Activated naive CD4-positive, alpha-beta T cell treated with anti-CD3 and anti-CD28 coated beads, Interleukin-2, amount 50 U/mL, for 72 hours (primary cell): Measurements from ENCODE around the gene PCDHGB5. TPM values are rescaled to one million over a fixed set of nuclear protein-coding genes. Genes with fewer than 3 reads are reported as not detected.
"Not testable (repeated sequence)": the region's sequence is repeated elsewhere in the genome, so short reads cannot be mapped to it uniquely, and the experiment has no call there.

Source experiments
- ATAC-seq, 2 donors: fragments of 150-1000 bp; cut with Tn5 transposase; 2 replicates each; pipeline ENCODE4 v1.10.0; 2021; ENCODE audit warnings: mild to moderate bottlenecking in 2 of 2, moderate library complexity in 2 of 2
- DNase-seq, 2 donors: peaks; one replicate each; pipeline ENCODE4 v3.0.0; 2021 to 2022; ENCODE audit warnings: low spot score in 2 of 2
- H3K27ac Mint-ChIP-seq, 2 donors: one replicate each; pipeline ENCODE4 v1.8.0; 2022; ENCODE audit warnings: mild to moderate bottlenecking in 2 of 2, mixed read lengths in 2 of 2
- H3K36me3 Mint-ChIP-seq, 2 donors: one replicate each; pipeline ENCODE4 v1.8.0; 2022; ENCODE audit warnings: mixed read lengths in 2 of 2
- H3K9me3 Mint-ChIP-seq, 2 donors: one replicate each; pipeline ENCODE4 v1.8.0; 2022; ENCODE audit warnings: mixed read lengths in 2 of 2
- total RNA-seq, 2 donors: library from RNA; stranded (reverse); gene quantifications; one replicate each; pipeline ENCODE4 v1.2.3, GENCODE V29; 2022

The PCDHGB5 gene
- under 1 TPM in 1 of 2 donors, not detected in 1; 0.12 TPM for total RNA-seq

DNA sequence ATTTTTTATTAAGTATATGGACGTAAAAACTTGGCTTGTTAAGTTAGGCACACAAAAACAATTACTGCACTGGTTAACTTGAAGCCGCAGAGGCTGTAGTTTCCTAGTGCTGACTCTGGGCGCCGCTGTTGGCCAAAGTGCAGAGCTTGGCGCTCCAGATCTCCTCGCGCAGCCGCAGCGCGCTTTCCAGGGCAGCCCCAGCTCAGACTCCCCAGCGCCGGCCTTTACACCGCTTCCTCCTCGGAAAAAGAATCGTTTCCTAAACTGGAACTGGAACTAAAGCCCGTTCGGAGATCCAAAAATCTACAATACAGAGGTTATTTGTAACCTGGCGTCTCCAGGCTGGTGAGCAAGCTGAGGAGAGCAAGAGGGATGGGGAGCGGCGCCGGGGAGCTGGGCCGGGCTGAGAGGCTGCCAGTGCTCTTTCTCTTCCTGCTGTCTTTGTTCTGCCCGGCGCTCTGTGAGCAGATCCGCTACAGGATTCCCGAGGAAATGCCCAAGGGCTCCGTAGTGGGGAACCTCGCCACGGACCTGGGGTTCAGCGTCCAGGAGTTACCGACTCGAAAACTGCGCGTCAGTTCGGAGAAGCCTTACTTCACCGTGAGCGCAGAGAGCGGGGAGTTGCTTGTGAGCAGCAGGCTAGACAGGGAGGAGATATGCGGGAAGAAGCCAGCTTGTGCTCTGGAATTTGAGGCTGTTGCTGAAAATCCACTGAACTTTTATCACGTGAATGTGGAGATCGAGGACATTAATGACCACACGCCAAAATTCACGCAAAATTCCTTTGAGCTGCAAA is at the start of gene PCDHGB5:
TSS of gene PCDHGB5 (plus strand) at position 192 of the 796 bp plus-strand sequence. CDS start at position 373, 181 bp downstream.
- not testable (repeated sequence) for H3K27ac Mint-ChIP-seq, DNase-seq
- H3K36me3 Mint-ChIP-seq: peaks cover 40 to 49% of the 10 kb centered on the region in 2 donors
- ATAC-seq: peak; percentile 71 to 82
- H3K9me3 Mint-ChIP-seq: peaks cover 10 to 12% of the 10 kb centered on the region in 2 donors

DNA sequence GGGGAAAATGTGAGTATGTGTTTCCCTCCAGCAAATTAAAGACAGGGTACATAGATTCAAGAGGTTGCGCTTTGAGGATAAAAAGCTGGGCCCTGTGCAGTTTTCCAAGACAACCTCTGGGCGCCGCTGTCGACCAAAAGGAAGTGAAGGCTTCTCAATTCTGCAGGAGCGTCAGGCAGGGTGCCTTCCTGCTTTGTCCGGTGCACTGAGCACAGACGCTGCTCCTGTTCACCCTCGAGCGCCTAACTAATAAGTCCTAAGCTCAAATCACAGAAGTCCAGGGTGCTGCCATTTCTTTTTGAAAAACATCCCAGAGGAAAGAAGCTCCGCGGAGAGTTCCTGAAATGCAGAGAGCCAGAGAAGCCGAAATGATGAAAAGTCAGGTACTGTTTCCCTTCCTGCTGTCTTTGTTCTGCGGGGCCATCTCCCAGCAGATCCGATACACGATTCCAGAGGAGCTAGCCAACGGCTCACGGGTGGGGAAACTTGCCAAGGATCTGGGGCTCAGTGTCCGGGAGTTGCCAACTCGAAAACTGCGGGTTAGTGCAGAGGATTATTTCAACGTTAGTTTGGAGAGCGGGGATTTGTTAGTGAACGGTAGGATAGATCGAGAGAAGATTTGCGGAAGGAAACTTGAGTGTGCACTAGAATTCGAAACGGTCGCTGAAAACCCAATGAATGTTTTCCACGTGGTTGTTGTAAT is 47.7 kb upstream of the PCDHGB5 start, which contains the start of gene PCDHGB1:
TSS of gene PCDHGB1 (plus strand) at position 183 of the 703 bp plus-strand sequence. CDS start at position 345, 162 bp downstream.
- no peak for ATAC-seq
- H3K27ac Mint-ChIP-seq: no peak within 1 kb of the TSS
- peaks cover 19 to 30% of the 10 kb centered on the region in 2 donors for H3K9me3 Mint-ChIP-seq
- H3K36me3 Mint-ChIP-seq: peaks cover 36 to 59% of the 10 kb centered on the region in 2 donors
- no peak for DNase-seq

DNA sequence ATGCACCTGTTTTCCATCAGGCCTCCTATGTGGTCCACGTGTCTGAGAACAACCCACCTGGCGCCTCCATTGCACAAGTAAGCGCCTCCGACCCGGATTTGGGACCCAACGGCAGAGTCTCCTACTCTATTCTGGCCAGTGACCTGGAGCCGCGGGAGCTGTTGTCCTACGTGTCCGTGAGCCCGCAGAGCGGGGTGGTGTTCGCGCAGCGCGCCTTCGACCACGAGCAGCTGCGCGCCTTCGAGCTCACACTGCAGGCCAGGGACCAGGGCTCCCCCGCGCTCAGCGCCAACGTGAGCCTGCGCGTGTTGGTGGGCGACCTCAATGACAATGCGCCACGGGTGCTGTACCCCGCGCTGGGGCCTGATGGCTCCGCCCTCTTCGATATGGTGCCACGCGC is 46.2 kb upstream of the PCDHGB5 start:
- Mint-ChIP-seq H3K36me3 (peaks cover 28 to 61% of the 10 kb centered on the region in 2 donors), H3K9me3 (peaks cover 14 to 33% of the 10 kb centered on the region in 2 donors)
- no peak for ATAC-seq

DNA sequence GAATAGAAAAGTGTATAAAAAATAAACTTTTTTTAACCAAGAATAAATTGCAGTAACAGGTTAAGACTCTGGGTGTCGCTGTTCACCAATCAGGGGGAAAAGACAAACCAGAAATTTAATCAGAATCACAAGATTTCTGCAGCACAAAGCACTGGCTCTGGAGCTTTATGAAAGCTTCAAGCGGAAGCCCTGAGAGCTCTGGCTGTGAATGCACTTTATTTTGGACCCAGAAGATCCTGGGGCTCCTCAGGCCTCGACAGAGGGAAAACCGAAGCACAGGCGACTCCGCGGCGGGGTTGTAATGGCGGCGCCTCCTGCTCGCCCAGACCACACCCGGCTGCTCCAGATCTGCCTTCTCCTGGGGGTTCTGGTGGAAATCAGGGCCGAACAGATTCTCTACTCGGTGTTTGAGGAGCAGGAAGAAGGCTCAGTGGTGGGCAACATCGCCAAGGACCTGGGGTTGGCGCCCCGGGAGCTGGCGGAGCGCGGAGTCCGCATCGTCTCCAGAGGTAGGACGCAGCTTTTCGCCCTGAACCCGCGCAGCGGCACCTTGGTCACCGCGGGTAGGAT is 42.8 kb upstream of the PCDHGB5 start, which contains the start of gene PCDHGA4:
TSS of gene PCDHGA4 (plus strand) at position 122 of the 570 bp plus-strand sequence. CDS start at position 209, 87 bp downstream.
- DNase-seq: no peak
- Mint-ChIP-seq H3K27ac (no peak within 1 kb of the TSS), H3K9me3 (peaks cover 13 to 31% of the 10 kb centered on the region in 2 donors), H3K36me3 (peaks cover 29 to 67% of the 10 kb centered on the region in 2 donors)
- no peak for ATAC-seq

More for the DNA sequence above, 46.2 kb upstream of the PCDHGB5 start:
- H3K27ac Mint-ChIP-seq: no peak overlapping the region
- no peak for DNase-seq

DNA sequence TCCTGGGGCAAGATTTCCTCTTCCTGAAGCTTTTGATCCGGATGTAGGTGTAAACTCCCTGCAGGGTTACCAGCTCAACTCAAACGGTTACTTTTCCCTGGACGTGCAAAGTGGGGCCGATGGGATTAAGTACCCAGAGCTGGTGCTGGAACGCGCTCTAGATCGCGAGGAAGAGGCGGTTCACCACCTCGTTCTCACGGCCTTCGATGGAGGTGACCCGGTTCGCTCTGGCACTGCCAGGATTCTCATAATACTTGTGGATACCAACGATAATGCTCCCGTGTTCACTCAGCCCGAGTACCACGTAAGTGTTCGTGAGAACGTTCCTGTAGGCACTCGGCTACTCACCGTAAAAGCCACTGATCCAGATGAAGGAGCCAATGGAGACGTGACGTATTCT is 42.1 kb upstream of the PCDHGB5 start:
- DNase-seq: no peak
- peaks cover 29 to 67% of the 10 kb centered on the region in 2 donors for H3K36me3 Mint-ChIP-seq
- peaks cover 10 to 29% of the 10 kb centered on the region in 2 donors for H3K9me3 Mint-ChIP-seq
- no peak for ATAC-seq
- H3K27ac Mint-ChIP-seq: no peak overlapping the region

DNA sequence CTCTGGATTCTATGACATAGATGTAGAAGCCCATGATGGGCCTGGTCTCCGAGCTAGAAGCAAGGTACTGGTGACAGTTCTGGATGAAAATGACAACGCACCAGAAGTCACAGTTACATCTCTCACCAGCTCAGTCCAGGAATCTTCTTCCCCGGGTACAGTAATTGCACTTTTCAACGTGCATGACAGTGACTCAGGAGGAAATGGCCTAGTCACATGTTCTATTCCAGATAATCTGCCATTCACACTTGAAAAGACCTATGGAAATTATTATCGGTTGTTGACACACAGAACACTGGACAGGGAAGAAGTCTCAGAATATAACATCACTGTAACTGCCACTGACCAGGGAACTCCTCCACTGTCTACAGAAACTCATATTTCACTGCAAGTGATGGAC is 41.6 kb upstream of the PCDHGB5 start:
- Mint-ChIP-seq H3K27ac (no peak overlapping the region), H3K9me3 (peaks cover 15 to 33% of the 10 kb centered on the region in 2 donors), H3K36me3 (peaks cover 30 to 67% of the 10 kb centered on the region in 2 donors)
- DNase-seq (no peak), ATAC-seq (no peak)

DNA sequence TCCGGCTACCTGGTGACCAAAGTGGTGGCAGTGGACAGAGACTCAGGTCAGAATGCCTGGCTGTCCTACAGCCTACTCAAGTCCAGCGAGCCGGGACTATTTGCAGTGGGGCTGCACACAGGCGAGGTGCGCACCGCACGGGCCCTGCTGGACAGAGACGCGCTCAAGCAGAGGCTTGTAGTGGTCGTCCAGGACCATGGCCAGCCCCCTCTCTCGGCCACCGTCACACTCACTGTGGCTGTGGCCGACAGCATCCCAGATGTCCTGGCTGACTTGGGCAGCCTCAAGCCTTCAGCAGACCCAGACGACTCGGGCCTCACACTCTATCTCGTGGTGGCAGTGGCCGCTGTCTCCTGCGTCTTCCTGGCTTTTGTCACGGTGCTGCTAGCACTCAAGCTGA is 40.8 kb upstream of the PCDHGB5 start:
- no peak for ATAC-seq
- no peak for DNase-seq
- no peak overlapping the region for H3K27ac Mint-ChIP-seq
- peaks cover 36 to 68% of the 10 kb centered on the region in 2 donors for H3K36me3 Mint-ChIP-seq
- peaks cover 18 to 40% of the 10 kb centered on the region in 2 donors for H3K9me3 Mint-ChIP-seq

DNA sequence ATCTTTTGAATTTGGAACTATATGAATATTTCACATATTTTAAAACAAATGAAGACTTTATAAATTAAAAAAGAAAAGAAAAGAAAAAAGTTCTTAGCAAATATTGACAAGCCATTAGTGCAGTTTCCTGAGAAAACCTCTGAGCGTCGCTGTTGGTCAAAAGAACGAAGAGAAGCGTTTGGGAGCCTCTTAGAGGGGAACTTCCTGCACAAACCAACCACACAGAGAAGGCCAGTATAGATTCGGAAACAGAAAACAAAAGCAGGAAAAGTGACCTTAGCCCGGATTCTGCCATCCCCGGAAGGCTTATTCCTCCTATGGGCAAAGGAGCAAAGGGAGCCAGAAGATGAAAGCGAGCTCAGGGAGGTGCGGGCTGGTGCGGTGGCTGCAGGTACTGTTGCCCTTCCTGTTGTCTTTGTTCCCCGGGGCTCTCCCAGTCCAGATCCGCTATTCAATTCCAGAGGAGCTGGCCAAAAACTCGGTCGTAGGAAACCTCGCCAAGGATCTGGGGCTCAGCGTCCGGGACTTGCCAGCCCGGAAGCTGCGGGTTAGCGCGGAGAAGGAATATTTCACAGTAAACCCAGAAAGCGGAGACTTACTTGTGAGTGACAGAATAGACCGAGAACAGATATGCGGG is 37.8 kb upstream of the PCDHGB5 start, which contains the start of gene PCDHGB2:
TSS of gene PCDHGB2 (plus strand) at position 205 of the 637 bp plus-strand sequence. CDS start at position 347, 142 bp downstream.
- peaks cover 36 to 51% of the 10 kb centered on the region in 2 donors for H3K9me3 Mint-ChIP-seq
- no peak for ATAC-seq
- DNase-seq: no peak

DNA sequence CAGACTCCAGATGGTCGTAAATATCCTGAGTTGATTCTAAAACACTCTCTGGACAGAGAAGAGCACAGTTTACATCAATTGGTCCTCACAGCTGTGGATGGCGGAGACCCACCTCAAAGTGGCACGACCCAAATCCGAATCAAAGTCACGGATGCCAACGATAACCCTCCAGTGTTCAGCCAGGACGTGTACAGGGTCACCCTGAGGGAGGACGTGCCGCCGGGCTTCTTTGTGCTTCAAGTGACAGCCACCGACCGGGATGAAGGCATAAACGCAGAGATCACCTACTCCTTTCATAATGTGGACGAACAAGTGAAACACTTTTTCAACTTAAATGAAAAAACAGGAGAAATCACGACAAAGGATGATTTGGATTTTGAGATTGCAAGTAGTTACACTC is 37.1 kb upstream of the PCDHGB5 start:
- Mint-ChIP-seq H3K27ac (peak overlapping the region in 1 of 2 donors; percentile 24), H3K36me3 (peaks cover 57 to 77% of the 10 kb centered on the region in 2 donors), H3K9me3 (peaks cover 42 to 57% of the 10 kb centered on the region in 2 donors)
- DNase-seq: no peak
- ATAC-seq: no peak

More for the DNA sequence above, 37.8 kb upstream of the PCDHGB5 start, which contains the start of gene PCDHGB2:
- peak within 1 kb of the TSS in 1 of 2 donors; percentile 24 for H3K27ac Mint-ChIP-seq
- peaks cover 49 to 77% of the 10 kb centered on the region in 2 donors for H3K36me3 Mint-ChIP-seq

DNA sequence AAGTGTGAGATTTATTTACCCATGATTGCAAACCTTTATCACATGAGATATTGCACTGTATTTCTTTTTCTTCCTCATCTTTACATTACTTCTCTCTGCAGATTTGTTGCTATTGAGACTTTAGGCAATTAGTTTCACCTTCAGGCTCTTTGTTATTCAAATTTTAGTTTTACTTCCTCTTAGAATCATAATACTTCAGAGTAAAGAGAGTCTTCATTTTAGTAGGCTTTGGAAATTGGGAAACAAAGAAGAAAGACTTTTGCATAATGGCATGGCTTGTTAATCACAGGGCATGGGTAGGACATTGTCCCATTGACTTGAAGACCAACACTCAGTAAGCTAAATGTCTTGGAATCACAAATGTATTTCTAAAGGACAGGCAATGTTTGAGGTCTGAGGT is 35.0 kb upstream of the PCDHGB5 start:
- Mint-ChIP-seq H3K27ac (no peak overlapping the region), H3K36me3 (peaks cover 52 to 68% of the 10 kb centered on the region in 2 donors), H3K9me3 (peaks cover 41 to 54% of the 10 kb centered on the region in 2 donors)
- no peak for ATAC-seq
- no peak for DNase-seq

DNA sequence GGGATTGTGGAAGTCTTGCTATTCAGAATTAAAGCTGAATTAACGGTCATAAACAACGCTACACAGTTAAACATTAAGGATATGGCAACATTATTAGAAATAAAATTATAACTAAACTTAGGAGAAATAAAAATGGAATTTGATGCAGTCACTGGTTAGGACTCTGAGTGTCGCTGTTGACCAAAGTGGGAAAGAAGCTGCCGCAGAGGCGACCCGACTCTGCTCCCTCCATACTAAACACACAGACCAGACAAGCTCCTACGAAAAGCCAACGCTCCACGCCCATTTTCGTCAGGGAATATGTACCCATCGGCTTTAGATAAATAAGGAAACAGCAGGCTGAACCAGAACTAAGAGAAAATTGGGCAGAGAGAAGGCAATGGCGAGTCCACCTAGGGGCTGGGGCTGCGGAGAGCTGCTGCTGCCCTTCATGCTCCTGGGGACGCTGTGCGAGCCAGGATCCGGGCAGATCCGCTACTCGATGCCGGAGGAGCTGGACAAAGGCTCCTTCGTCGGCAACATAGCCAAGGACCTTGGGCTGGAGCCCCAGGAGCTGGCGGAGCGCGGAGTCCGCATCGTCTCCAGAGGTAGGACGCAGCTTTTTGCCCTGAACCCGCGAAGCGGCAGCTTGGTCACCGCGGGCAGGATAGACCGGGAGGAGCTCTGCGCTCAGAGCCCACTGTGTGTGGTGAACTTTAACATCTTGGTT is 33.6 kb upstream of the PCDHGB5 start, which contains the start of gene PCDHGA5:
TSS of gene PCDHGA5 (plus strand) at position 211 of the 709 bp plus-strand sequence. CDS start at position 380, 169 bp downstream.
- Mint-ChIP-seq H3K27ac (peak within 1 kb of the TSS in 1 of 2 donors; percentile 55), H3K36me3 (peaks cover 52 to 63% of the 10 kb centered on the region in 2 donors), H3K9me3 (peaks cover 41 to 51% of the 10 kb centered on the region in 2 donors)
- no peak for ATAC-seq
- no peak for DNase-seq

DNA sequence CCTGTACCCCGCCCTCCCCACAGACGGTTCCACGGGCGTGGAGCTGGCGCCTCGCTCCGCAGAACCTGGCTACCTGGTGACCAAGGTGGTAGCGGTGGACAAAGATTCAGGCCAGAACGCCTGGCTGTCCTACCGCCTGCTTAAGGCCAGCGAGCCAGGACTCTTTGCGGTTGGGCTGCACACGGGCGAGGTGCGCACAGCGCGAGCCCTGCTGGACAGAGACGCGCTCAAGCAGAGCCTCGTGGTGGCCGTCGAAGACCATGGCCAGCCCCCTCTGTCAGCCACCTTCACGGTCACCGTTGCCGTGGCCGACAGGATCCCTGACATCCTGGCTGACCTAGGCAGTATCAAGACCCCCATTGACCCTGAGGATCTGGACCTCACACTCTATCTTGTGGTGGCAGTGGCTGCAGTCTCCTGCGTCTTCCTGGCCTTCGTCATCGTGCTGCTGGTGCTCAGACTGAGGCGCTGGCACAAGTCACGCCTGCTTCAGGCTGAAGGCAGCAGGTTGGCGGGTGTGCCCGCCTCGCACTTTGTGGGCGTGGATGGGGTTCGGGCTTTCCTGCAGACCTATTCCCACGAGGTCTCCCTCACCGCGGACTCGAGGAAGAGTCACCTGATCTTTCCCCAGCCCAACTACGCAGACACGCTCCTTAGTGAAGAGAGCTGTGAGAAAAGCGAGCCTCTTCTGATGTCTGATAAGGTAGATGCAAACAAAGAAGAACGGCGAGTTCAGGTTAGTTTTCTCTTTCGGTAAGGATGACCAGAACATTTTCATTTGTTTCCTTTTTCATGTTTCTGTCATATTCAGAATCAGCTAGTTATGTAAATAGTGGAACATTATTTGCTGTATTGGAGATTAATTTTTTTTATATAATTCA is 31.5 kb upstream of the PCDHGB5 start:
- no peak for ATAC-seq
- H3K36me3 Mint-ChIP-seq: peaks cover 48 to 52% of the 10 kb centered on the region in 2 donors
- no peak for DNase-seq
- no peak overlapping the region for H3K27ac Mint-ChIP-seq
- H3K9me3 Mint-ChIP-seq: peaks cover 33 to 51% of the 10 kb centered on the region in 2 donors

DNA sequence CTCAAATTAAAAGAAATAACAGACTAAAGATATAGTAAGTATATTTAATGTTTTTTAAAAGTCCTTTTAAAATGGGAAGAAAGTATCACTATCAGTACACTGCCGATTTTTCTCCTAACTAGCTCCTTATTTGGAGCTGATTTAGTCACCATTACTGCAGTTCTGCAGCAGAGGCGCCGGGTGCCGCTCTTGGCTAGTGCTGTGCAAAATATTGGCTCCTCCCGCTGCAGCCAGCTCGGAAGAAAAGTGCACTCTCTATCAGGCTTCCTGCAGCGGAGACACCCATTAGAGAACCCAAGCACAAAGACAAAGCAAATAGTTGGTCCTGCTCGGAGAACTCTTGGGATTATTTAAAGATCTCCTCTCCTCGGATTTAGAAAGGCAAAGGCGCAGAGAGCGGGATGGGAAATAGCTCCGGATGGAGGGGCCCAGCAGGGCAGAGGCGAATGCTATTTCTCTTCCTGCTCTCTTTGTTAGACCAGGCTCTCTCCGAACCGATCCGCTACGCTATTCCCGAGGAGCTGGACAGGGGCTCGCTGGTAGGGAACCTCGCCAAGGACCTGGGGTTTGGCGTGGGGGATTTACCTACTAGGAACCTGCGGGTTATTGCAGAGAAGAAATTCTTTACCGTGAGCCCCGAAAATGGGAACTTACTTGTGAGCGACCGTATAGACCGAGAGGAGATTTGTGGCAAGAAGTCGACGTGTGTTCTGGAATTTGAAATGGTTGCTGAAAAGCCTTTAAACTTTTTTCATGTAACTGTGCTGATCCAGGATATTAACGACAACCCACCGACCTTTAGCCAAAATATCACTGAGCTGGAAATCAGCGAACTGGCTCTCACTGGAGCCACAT is 27.5 kb upstream of the PCDHGB5 start, which contains the start of gene PCDHGB3:
TSS of gene PCDHGB3 (plus strand) at position 249 of the 855 bp plus-strand sequence. CDS start at position 402, 153 bp downstream.
- DNase-seq: no peak
- Mint-ChIP-seq H3K27ac (peak within 1 kb of the TSS in 1 of 2 donors; percentile 36), H3K9me3 (peaks cover 25 to 40% of the 10 kb centered on the region in 2 donors), H3K36me3 (peaks cover 49 to 55% of the 10 kb centered on the region in 2 donors)
- ATAC-seq: peak; percentile 37 to 69
